Lung (tissue), 12 donors: ENCODE measurements around the gene ZNHIT3. TPM values are rescaled to one million over a fixed set of nuclear protein-coding genes. Genes with fewer than 3 reads are reported as not detected.

ENCODE experiments used
- ATAC-seq: fragments of 200-7000 bp; cut with Tn5 transposase; one replicate; pipeline ENCODE4 v1.9.1; 2020; ENCODE audit warnings: moderate number of reproducible peaks; ENCODE audit not compliant: insufficient read depth, low FRiP score
- DNase-seq, 3 donors: peaks; one replicate each; pipeline ENCODE4 v3.0.0-alpha.2; 2013 to 2017
- H3K27ac ChIP-seq, 2 donors: one replicate each; pipeline ENCODE4 v1.5.1; 2013; ENCODE audit warnings: mild to moderate bottlenecking in 2 of 2, moderate library complexity in 2 of 2, control low read depth in 1 of 2, inconsistent platforms in 1 of 2, low read depth in 1 of 2, low read length in 1 of 2
- H3K27me3 ChIP-seq, 3 donors: one replicate each; pipeline ENCODE4 v1.5.1; 2013; ENCODE audit warnings: low read length in 2 of 3; ENCODE audit not compliant: control insufficient read depth in 3 of 3, insufficient read depth in 3 of 3
- H3K36me3 ChIP-seq, 4 donors: one replicate each; pipeline ENCODE4 v1.5.1; 2013; ENCODE audit warnings: low read length in 4 of 4, mild to moderate bottlenecking in 1 of 4, moderate library complexity in 1 of 4; ENCODE audit not compliant: control insufficient read depth in 4 of 4, insufficient read depth in 4 of 4
- H3K4me1 ChIP-seq, 5 donors: one replicate each; pipeline ENCODE4 v1.5.1; 2013; ENCODE audit warnings: low read length in 5 of 5, mild to moderate bottlenecking in 2 of 5, moderate library complexity in 1 of 5; ENCODE audit not compliant: control insufficient read depth in 5 of 5, insufficient read depth in 5 of 5
- H3K4me3 ChIP-seq: one replicate; pipeline ENCODE4 v1.5.1; 2013; ENCODE audit warnings: mild to moderate bottlenecking, control low read depth, moderate library complexity
- H3K9ac ChIP-seq, 2 donors: one replicate each; pipeline ENCODE4 v1.5.1; 2013; ENCODE audit warnings: low read length in 2 of 2, control low read depth in 1 of 2; ENCODE audit not compliant: insufficient read depth in 1 of 2
- H3K9me3 ChIP-seq, 4 donors: one replicate each; pipeline ENCODE4 v1.5.1; 2013; ENCODE audit warnings: low read length in 3 of 4, mild to moderate bottlenecking in 1 of 4, moderate library complexity in 1 of 4; ENCODE audit not compliant: control insufficient read depth in 4 of 4, insufficient read depth in 3 of 4
- CTCF ChIP-seq: IDR thresholded peaks from 2 replicates; pipeline ENCODE4 v1.5.1; 2012; ENCODE audit warnings: mild to moderate bottlenecking; ENCODE audit errors: control extremely low read depth, extremely low read depth
- WGBS, 2 donors: extraction: QIAGEN DNeasy Blood & Tissue Kit; methylation state at CpG; one replicate each; pipeline ENCODE4 v1.1.7; 2013; 5-methylcytosine and 5-hydroxymethylcytosine counted together
- polyA plus RNA-seq, 2 donors: library from polyadenylated mRNA; stranded (reverse); fragments of 200-250 nt; gene quantifications; one replicate each; pipeline ENCODE4 v1.2.1, GENCODE V29; 2013
- total RNA-seq, 2 donors: library from RNA; depleted of rRNA in 1 of 2; stranded (reverse); fragments of >200 nt in 1 of 2; gene quantifications; one replicate each; pipeline ENCODE4 v1.2.1, GENCODE V29; 2014 to 2021
- donor health status: control.
- donor health status: control.
- donor health status: Bipolar disorder and iron deficiency.
- donor health status: healthy.
- donor health status: DM: yes; HTN: yes; CAD: no.

Gene ZNHIT3
- total and polyA plus RNA-seq, 4 donors = 23.0 to 35.2 (median 33.6) TPM

GRCh38 chr17:36459045-36459444, 27.4 kb upstream of the ZNHIT3 start:
- DNase-seq = no peak
- Histone ChIP-seq H3K9me3 (peaks cover 0 to 8% (median 0%) of the 10 kb centered on the region in 4 donors), H3K4me1 (peaks cover 0 to 3% (median 0%) of the 10 kb centered on the region in 5 donors), H3K9ac (no peak overlapping the region), H3K27me3 (no peaks in the 10 kb centered on the region), H3K27ac (no peak overlapping the region), H3K36me3 (no peaks in the 10 kb centered on the region), H3K4me3 (no peak overlapping the region)
- no peak for TF ChIP-seq CTCF
- WGBS, 2 donors = 88 to 91% methylated on average over 5 of the region's 5 CpGs
- no peak for ATAC-seq

- Histone ChIP-seq H3K27me3 (peaks cover 0 to 4% (median under 1%) of the 10 kb centered on the region in 3 donors), H3K9me3 (peaks cover 0 to 8% (median 0%) of the 10 kb centered on the region in 4 donors), H3K36me3 (no peaks in the 10 kb centered on the region), H3K4me3 (no peak overlapping the region), H3K9ac (no peak overlapping the region), H3K27ac (no peak overlapping the region), H3K4me1 (peaks cover 0 to 3% (median 0%) of the 10 kb centered on the region in 5 donors)
- DNase-seq = no peak
- ATAC-seq = no peak
- no peak for TF ChIP-seq CTCF
- 68 to 77% methylated on average over 7 of the region's 7 CpGs for WGBS, 2 donors
These were observed 26.9 kb upstream of the ZNHIT3 start for GRCh38 chr17:36459601-36460000.

GRCh38 chr17:36460265-36460937, 26.1 kb upstream of the ZNHIT3 start:
- Histone ChIP-seq H3K9ac (no peak overlapping the region), H3K9me3 (peaks cover 0 to 13% (median 0%) of the 10 kb centered on the region in 4 donors), H3K4me3 (no peak overlapping the region), H3K27ac (no peak overlapping the region), H3K27me3 (peaks cover 3 to 11% (median 9%) of the 10 kb centered on the region in 3 donors), H3K4me1 (peaks cover 0 to 3% (median 0%) of the 10 kb centered on the region in 5 donors), H3K36me3 (no peaks in the 10 kb centered on the region)
- DNase-seq (no peak), ATAC-seq (no peak)
- no peak for TF ChIP-seq CTCF
- WGBS, 2 donors = 59 to 68% methylated on average over 5 of the region's 5 CpGs
